ENCODE results near the gene ZFPM1. TPM values are rescaled to one million over a fixed set of nuclear protein-coding genes. Genes with fewer than 3 reads are reported as not detected.

ZFPM1 gene
- total RNA-seq, 2 donors from 2014 or later = 1.7 to 2.4 TPM

DNA sequence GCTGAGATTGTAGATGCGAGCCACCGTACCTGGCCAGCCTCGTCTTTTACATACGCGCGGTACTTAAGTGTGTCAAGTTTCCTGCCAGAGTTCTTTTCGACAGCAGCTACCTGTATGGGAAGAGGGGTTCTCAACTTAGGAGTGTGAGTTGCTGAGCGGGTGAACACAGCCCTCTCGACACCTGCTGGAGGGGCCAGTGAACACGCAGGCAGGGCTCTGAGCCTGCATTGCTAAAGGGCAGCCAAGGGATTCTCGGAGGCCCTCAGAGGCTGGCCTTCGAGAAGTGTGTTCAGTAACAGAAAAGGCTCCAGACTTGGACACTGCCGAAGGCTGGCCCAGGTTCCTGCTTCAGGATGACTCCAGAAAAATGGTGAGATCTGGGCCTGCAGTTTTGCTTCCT, 123.2 kb downstream of the ZFPM1 start:
- Histone ChIP-seq H3K4me1 (peaks cover 0 to 10% of the 10 kb centered on the region in 2 donors), H3K9me3 (no peaks in the 10 kb centered on the region), H3K4me3 (no peak overlapping the region), H3K36me3 (peaks cover 42% of the 10 kb centered on the region), H3K27me3 (no peaks in the 10 kb centered on the region), H3K27ac (no peak overlapping the region)
- no peak for DNase-seq (ENCODE audit: low spot score)
- TF ChIP-seq, protein P1, sequence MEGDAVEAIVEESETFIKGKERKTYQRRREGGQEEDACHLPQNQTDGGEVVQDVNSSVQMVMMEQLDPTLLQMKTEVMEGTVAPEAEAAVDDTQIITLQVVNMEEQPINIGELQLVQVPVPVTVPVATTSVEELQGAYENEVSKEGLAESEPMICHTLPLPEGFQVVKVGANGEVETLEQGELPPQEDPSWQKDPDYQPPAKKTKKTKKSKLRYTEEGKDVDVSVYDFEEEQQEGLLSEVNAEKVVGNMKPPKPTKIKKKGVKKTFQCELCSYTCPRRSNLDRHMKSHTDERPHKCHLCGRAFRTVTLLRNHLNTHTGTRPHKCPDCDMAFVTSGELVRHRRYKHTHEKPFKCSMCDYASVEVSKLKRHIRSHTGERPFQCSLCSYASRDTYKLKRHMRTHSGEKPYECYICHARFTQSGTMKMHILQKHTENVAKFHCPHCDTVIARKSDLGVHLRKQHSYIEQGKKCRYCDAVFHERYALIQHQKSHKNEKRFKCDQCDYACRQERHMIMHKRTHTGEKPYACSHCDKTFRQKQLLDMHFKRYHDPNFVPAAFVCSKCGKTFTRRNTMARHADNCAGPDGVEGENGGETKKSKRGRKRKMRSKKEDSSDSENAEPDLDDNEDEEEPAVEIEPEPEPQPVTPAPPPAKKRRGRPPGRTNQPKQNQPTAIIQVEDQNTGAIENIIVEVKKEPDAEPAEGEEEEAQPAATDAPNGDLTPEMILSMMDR (IDR thresholded peaks at IDR 0.05) = no peak

DNA sequence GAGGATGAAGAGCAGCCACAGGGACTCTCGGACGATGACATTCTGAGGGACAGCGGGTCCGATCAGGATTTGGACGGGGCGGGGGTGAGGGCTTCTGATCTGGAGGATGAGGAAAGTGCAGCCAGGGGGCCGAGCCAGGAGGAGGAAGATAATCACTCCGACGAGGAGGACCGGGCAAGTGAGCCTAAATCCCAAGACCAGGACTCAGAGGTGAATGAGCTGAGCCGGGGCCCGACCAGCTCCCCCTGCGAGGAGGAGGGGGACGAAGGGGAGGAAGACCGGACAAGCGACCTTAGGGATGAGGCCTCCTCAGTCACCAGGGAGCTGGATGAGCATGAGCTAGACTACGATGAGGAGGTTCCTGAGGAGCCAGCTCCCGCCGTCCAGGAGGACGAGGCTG, 124.1 kb downstream of the ZFPM1 start:
- no peaks in the 10 kb centered on the region for H3K9me3 ChIP-seq
- H3K4me3 ChIP-seq = no peak overlapping the region
- H3K4me1 ChIP-seq = peaks cover 0 to 2% of the 10 kb centered on the region in 2 donors
- H3K27ac ChIP-seq = no peak overlapping the region
- TF ChIP-seq, protein P1 (IDR thresholded peaks at IDR 0.05) = no peak
- DNase-seq (ENCODE audit: low spot score) = no peak
- H3K36me3 ChIP-seq = peaks cover 43% of the 10 kb centered on the region
- H3K27me3 ChIP-seq = no peaks in the 10 kb centered on the region

DNA sequence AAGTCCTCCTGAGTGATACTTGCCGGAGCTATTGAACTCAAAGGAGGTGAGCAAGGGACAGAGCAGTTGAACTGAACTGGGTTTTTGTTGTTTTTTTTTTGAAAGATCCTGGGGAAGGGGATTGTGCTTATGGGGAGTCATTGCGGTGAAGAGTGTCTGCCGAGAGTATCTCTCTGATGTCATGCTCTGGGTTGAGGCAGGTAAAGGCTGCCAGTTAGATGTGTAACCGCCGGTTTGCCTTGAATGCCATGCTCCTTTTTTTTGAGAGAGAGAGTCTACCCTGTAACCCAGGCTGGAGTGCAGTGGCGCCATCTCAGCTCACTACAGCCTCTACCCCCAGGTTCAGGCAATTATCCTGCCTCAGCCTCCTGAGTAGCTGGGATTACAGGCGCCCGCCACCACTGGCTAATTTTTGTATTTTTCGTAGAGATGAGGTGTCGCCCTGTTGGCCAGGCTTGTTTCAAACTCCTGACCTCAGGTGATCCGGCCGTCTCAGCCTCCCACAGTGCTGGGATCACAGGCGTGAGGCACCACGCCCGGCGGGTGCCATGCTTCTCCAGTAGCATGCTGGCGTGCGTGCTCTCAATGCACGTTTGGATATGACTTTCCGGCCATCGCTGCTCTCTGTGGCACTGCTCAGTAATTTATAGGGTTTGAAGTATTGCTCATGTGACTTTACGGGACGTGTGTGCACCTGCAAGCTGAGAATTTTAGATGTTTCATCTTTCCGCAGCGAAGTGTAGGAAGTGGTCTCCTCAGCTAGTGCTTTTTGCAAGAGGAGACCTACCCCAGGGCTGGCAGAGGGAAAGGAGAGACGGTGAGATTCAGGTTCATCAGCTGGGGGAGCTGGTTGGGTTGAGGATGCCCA, 125.6 kb downstream of the ZFPM1 start:
- no peak overlapping the region for H3K27ac ChIP-seq
- H3K27me3 ChIP-seq = no peaks in the 10 kb centered on the region
- H3K4me3 ChIP-seq = no peak overlapping the region
- TF ChIP-seq, protein P1 (IDR thresholded peaks at IDR 0.05) = no peak
- H3K36me3 ChIP-seq = peaks cover 47% of the 10 kb centered on the region
- H3K4me1 ChIP-seq = no peaks in the 10 kb centered on the region
- H3K9me3 ChIP-seq = no peaks in the 10 kb centered on the region
- no peak for DNase-seq (ENCODE audit: low spot score)

DNA sequence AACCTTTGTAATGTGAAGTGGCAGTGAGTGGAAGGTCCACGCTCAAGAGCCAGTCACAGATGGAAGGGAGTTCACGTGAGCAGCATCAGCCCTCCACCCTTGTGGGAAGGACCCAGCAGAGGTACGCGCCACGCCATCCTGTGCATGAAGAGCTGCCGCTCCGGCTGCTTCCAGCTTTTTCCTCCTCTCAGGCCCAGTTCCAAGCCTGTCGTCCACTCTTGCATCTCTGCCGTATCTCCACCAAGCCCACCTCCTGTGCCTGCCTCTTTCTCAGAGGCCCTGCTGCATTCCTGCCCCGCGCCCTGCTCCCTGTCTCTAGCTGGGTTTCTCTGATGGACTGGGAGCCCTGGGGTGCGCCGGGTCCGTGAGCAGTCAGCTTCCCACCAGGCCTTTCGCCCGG, 127.3 kb downstream of the ZFPM1 start:
- H3K27ac ChIP-seq = no peak overlapping the region
- H3K9me3 ChIP-seq = no peaks in the 10 kb centered on the region
- no peaks in the 10 kb centered on the region for H3K4me1 ChIP-seq
- no peaks in the 10 kb centered on the region for H3K27me3 ChIP-seq
- H3K36me3 ChIP-seq = peaks cover 47% of the 10 kb centered on the region
- TF ChIP-seq, protein P1 (IDR thresholded peaks at IDR 0.05) = no peak
- DNase-seq (ENCODE audit: low spot score) = no peak
- no peak overlapping the region for H3K4me3 ChIP-seq

DNA sequence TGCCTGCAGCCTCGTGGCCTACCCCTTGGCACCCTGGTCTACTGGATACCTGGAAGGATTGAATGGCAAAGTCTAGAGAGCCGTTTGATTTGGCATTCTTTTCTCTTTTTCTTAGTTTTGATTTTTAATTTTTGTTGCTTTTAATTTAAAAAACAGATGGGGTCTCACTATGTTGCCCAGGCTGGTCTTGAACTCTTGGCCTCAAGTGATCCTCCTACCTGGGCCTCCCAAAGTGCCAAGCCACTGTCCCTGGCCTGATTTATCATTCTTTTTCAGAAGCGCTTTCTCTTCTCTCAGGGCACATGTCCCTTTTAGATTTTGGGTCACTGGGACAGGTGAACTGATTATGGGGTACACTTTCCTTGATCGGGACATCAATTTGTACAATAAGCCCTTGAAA, 128.0 kb downstream of the ZFPM1 start:
- Histone ChIP-seq H3K4me3 (no peak overlapping the region), H3K27me3 (no peaks in the 10 kb centered on the region), H3K27ac (no peak overlapping the region), H3K9me3 (no peaks in the 10 kb centered on the region), H3K4me1 (no peaks in the 10 kb centered on the region), H3K36me3 (peaks cover 50% of the 10 kb centered on the region)
- TF ChIP-seq, protein P1 (IDR thresholded peaks at IDR 0.05) = no peak
- no peak for DNase-seq (ENCODE audit: low spot score)
